ENCODE results near the gene OSBPL5. TPM values are rescaled to one million over a fixed set of nuclear protein-coding genes. Genes with fewer than 3 reads are reported as not detected.

OSBPL5 gene
- total and polyA plus RNA-seq, 9 of the 15 experiments (the other 6 are each of a cell fraction or from before 2014, with no cell fraction given): 0.06 to 14.8 (median 3.2) TPM

DNA sequence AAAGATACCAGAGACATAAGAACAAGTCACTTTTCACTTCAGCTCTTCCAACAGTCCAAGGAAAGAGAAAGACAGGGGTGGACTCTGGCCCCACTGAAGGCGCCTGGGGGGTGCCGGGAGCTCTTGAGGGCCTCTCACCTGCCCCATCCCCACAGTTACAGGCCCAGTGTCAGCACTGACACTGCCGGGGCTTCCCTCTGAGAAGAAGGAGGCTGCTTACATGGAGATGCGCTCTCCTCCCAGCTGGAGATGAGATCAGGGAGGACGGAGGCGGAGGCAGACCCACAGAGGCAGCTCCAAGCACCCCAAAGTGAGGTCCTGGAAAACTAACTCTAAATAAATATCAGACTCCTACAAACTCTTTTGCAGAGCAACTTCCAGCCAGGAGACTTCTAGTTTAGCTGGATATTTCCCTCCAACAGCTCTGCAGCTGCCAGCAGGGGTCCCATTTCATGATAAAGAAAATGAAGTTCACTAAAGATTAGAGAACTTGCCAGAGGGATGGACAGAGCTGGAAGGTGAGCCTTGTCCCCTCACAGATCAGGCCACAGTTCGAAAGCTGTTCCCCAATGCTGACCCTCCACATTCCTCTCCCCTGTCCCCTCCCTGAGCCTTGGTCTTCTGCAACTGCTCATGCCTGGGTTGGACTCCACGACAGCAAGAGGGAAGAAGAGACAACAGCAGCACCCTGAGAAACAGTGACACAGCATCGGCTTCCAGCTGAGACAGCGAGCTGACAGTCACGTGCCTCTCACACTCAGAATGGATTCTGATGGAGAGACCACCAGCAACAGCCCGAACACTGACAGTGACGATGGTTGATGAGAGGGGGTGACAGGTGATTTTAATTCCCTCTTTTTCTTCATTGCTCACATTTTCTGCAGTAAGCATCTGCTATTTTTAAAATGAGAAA lies 113.7 kb downstream of the OSBPL5 start (continued):
- TF ChIP-seq, protein P1, sequence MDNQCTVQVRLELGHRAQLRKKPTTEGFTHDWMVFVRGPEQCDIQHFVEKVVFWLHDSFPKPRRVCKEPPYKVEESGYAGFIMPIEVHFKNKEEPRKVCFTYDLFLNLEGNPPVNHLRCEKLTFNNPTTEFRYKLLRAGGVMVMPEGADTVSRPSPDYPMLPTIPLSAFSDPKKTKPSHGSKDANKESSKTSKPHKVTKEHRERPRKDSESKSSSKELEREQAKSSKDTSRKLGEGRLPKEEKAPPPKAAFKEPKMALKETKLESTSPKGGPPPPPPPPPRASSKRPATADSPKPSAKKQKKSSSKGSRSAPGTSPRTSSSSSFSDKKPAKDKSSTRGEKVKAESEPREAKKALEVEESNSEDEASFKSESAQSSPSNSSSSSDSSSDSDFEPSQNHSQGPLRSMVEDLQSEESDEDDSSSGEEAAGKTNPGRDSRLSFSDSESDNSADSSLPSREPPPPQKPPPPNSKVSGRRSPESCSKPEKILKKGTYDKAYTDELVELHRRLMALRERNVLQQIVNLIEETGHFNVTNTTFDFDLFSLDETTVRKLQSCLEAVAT (IDR thresholded peaks at IDR 0.05): no peak
- TF ChIP-seq XRCC4 (IDR thresholded peaks at IDR 0.05; ENCODE audit: extremely low read depth, insufficient read depth, insufficient read length): no peak
- TF ChIP-seq KDM1A (IDR thresholded peaks at IDR 0.05): no peak
- no peak for TF ChIP-seq ZNF3 (CRISPR knock-in tag; IDR thresholded peaks at IDR 0.05)
- TF ChIP-seq ZC3H4 (CRISPR knock-in tag; IDR thresholded peaks at IDR 0.05; ENCODE audit: borderline replicate concordance): no peak
- TF ChIP-seq, protein P2, sequence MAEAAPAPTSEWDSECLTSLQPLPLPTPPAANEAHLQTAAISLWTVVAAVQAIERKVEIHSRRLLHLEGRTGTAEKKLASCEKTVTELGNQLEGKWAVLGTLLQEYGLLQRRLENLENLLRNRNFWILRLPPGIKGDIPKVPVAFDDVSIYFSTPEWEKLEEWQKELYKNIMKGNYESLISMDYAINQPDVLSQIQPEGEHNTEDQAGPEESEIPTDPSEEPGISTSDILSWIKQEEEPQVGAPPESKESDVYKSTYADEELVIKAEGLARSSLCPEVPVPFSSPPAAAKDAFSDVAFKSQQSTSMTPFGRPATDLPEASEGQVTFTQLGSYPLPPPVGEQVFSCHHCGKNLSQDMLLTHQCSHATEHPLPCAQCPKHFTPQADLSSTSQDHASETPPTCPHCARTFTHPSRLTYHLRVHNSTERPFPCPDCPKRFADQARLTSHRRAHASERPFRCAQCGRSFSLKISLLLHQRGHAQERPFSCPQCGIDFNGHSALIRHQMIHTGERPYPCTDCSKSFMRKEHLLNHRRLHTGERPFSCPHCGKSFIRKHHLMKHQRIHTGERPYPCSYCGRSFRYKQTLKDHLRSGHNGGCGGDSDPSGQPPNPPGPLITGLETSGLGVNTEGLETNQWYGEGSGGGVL (CRISPR knock-in tag; IDR thresholded peaks at IDR 0.05): no peak
- no peak for TF ChIP-seq TCF7 (IDR thresholded peaks at IDR 0.05; ENCODE audit: borderline replicate concordance)
- 0 out of 2 replicates have a peak, but pooled peaks have one; percentile 31 for TF ChIP-seq MAFK (IDR thresholded peaks at IDR 0.05; ENCODE audit: low read length)
- no peak for TF ChIP-seq TFAM (CRISPR knock-in tag; conservative IDR thresholded peaks at IDR 0.05)
- no peak for TF ChIP-seq RBM14 (IDR thresholded peaks at IDR 0.05; ENCODE audit: borderline replicate concordance, insufficient read depth, low read depth, low read length)
- no peak for TF ChIP-seq TRIM24 (IDR thresholded peaks at IDR 0.05)
- TF ChIP-seq, protein P3, sequence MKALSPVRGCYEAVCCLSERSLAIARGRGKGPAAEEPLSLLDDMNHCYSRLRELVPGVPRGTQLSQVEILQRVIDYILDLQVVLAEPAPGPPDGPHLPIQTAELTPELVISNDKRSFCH (CRISPR knock-in tag; IDR thresholded peaks at IDR 0.05): no peak
- TF ChIP-seq, protein P3 (tag; IDR thresholded peaks at IDR 0.05): no peak
- TF ChIP-seq, protein P4, sequence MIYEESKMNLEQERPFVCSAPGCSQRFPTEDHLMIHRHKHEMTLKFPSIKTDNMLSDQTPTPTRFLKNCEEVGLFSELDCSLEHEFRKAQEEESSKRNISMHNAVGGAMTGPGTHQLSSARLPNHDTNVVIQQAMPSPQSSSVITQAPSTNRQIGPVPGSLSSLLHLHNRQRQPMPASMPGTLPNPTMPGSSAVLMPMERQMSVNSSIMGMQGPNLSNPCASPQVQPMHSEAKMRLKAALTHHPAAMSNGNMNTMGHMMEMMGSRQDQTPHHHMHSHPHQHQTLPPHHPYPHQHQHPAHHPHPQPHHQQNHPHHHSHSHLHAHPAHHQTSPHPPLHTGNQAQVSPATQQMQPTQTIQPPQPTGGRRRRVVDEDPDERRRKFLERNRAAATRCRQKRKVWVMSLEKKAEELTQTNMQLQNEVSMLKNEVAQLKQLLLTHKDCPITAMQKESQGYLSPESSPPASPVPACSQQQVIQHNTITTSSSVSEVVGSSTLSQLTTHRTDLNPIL (CRISPR knock-in tag; IDR thresholded peaks at IDR 0.05): no peak
- TF ChIP-seq, protein P5, sequence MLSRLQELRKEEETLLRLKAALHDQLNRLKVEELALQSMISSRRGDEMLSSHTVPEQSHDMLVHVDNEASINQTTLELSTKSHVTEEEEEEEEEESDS (CRISPR knock-in tag; IDR thresholded peaks at IDR 0.05): no peak
